Tibial nerve (tissue), 4 donors: Measurements from ENCODE around the gene MCHR2.

ENCODE experiments used
- EP300 ChIP-seq, 2 donors: sonication (generic); formaldehyde crosslinking; IDR thresholded peaks; one replicate each; pipeline ENCODE4 v1.6.1; 2017; ENCODE audit warnings: antibody characterized with exemption in 2 of 2, mild to moderate bottlenecking in 1 of 2
- POLR2A ChIP-seq, 2 donors: fragments of 450-650 bp; IDR thresholded peaks; one replicate each; pipeline ENCODE4 v1.6.1; 2017; ENCODE audit warnings: antibody characterized with exemption in 2 of 2, mild to moderate bottlenecking in 2 of 2, moderate library complexity in 2 of 2
- TF ChIP-seq, protein P1 (sequence below), 5 experiments: fragments of 200-600 bp in 3 of 5; fragments of 450-650 bp in 2 of 5; sonication (generic) in 3 of 5; IDR thresholded peaks; one replicate each; pipeline ENCODE4 v1.5.1; 2016 to 2019; ENCODE audit warnings: antibody characterized with exemption in 5 of 5, mild to moderate bottlenecking in 3 of 5, moderate library complexity in 2 of 5

DNA sequence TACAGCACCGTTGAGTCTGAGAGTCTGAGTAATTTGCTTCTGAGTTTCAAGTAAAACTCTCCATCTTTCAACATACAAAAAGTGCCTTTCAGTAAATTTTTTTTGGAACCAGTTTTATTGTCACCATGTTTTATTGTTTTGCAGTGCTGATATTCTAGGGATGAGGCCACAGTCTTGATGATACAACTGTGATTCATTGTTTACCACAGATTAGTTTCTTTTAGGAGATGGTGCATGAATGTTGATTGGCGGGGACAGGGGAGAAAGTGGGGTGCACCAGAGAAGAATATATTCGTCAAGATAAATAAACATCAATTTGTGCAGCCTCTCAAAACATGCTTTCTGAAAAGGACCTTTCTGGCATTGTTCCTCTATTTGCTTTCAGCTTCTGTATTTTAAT lies 109.0 kb downstream of the MCHR2 start:
- TF ChIP-seq, protein P1, sequence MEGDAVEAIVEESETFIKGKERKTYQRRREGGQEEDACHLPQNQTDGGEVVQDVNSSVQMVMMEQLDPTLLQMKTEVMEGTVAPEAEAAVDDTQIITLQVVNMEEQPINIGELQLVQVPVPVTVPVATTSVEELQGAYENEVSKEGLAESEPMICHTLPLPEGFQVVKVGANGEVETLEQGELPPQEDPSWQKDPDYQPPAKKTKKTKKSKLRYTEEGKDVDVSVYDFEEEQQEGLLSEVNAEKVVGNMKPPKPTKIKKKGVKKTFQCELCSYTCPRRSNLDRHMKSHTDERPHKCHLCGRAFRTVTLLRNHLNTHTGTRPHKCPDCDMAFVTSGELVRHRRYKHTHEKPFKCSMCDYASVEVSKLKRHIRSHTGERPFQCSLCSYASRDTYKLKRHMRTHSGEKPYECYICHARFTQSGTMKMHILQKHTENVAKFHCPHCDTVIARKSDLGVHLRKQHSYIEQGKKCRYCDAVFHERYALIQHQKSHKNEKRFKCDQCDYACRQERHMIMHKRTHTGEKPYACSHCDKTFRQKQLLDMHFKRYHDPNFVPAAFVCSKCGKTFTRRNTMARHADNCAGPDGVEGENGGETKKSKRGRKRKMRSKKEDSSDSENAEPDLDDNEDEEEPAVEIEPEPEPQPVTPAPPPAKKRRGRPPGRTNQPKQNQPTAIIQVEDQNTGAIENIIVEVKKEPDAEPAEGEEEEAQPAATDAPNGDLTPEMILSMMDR (IDR thresholded peaks at IDR 0.05) = no peak
- TF ChIP-seq EP300 (IDR thresholded peaks at IDR 0.05) (no peak), POLR2A (IDR thresholded peaks at IDR 0.05) (no peak)
